Liver (tissue), 9 donors: ENCODE measurements around the gene OTOP2. TPM values are rescaled to one million over a fixed set of nuclear protein-coding genes. Genes with fewer than 3 reads are reported as not detected.

ENCODE experiments used
- DNase-seq: peaks from one replicate; pipeline ENCODE4 v3.0.0-alpha.2; 2017; ENCODE audit warnings: low spot score
- H3K27ac ChIP-seq, 2 donors: one replicate each; pipeline ENCODE4 v1.7.0; 2013; ENCODE audit warnings: inconsistent platforms in 2 of 2, low read length in 2 of 2, control low read depth in 1 of 2, low read depth in 1 of 2, mild to moderate bottlenecking in 1 of 2
- H3K27me3 ChIP-seq, 4 donors: one replicate each; pipeline versions ENCODE4 v1.6.1 to v1.7.0; 2013; ENCODE audit warnings: low read length in 3 of 4, inconsistent platforms in 1 of 4, mild to moderate bottlenecking in 1 of 4, moderate library complexity in 1 of 4; ENCODE audit not compliant: control insufficient read depth in 4 of 4, insufficient read depth in 4 of 4
- H3K36me3 ChIP-seq, 4 donors: one replicate each; pipeline versions ENCODE4 v1.6.1 to v1.7.0; 2013; ENCODE audit warnings: low read length in 3 of 4, mild to moderate bottlenecking in 3 of 4, low read depth in 1 of 4, moderate library complexity in 1 of 4; ENCODE audit not compliant: control insufficient read depth in 4 of 4, insufficient read depth in 3 of 4
- H3K4me1 ChIP-seq, 4 donors: one replicate each; pipeline versions ENCODE4 v1.6.1 to v1.7.0; 2013; ENCODE audit warnings: low read length in 3 of 4, mild to moderate bottlenecking in 3 of 4, moderate library complexity in 1 of 4; ENCODE audit not compliant: control insufficient read depth in 4 of 4, insufficient read depth in 4 of 4
- H3K4me3 ChIP-seq, 3 donors: one replicate each; pipeline versions ENCODE4 v1.6.1 to v1.7.0; 2013; ENCODE audit warnings: low read length in 3 of 3, control low read depth in 1 of 3, low read depth in 1 of 3, mild to moderate bottlenecking in 1 of 3
- H3K9ac ChIP-seq, 2 donors: one replicate each; pipeline ENCODE4 v1.7.0; 2013; ENCODE audit warnings: low read length in 2 of 2, mild to moderate bottlenecking in 2 of 2, moderate library complexity in 2 of 2, control low read depth in 1 of 2, low read depth in 1 of 2
- H3K9me3 ChIP-seq, 4 donors: one replicate each; pipeline versions ENCODE4 v1.6.1 to v1.7.0; 2013; ENCODE audit warnings: low read length in 3 of 4; ENCODE audit not compliant: control insufficient read depth in 4 of 4
- FOXA1 ChIP-seq: IDR thresholded peaks from 2 replicates; pipeline ENCODE4 v1.6.1; 2016; ENCODE audit warnings: antibody characterized with exemption
- FOXA2 ChIP-seq: IDR thresholded peaks from 2 replicates; pipeline ENCODE4 v1.6.1; 2016; ENCODE audit warnings: antibody characterized with exemption
- GABPA ChIP-seq, 2 donors: IDR thresholded peaks in 1 of 2; conservative IDR thresholded peaks in 1 of 2; 2 replicates each; pipeline ENCODE4 v1.6.1; 2016; ENCODE audit warnings: antibody characterized with exemption in 2 of 2, mild to moderate bottlenecking in 1 of 2, moderate library complexity in 1 of 2
- HNF4A ChIP-seq, 2 donors: conservative IDR thresholded peaks; 2 replicates each; pipeline ENCODE4 v1.6.1; 2016; ENCODE audit warnings: antibody characterized with exemption in 2 of 2, mild to moderate bottlenecking in 2 of 2
- HNF4G ChIP-seq: IDR thresholded peaks from 2 replicates; pipeline ENCODE4 v1.6.1; 2016; ENCODE audit warnings: antibody characterized with exemption
- NR2F2 ChIP-seq: IDR thresholded peaks from 2 replicates; pipeline ENCODE4 v1.6.1; 2016; ENCODE audit warnings: antibody characterized with exemption
- SP1 ChIP-seq: IDR thresholded peaks from 2 replicates; pipeline ENCODE4 v1.6.1; 2018; ENCODE audit warnings: antibody characterized with exemption, mild to moderate bottlenecking
- TAF1 ChIP-seq: conservative IDR thresholded peaks from 2 replicates; pipeline ENCODE4 v1.6.1; 2016; ENCODE audit warnings: antibody characterized with exemption, mild to moderate bottlenecking
- YY1 ChIP-seq: IDR thresholded peaks from 2 replicates; pipeline ENCODE4 v1.6.1; 2016; ENCODE audit warnings: antibody characterized with exemption, mild to moderate bottlenecking
- WGBS: extraction: QIAGEN DNeasy Blood & Tissue Kit; methylation state at CpG from one replicate; pipeline ENCODE4 v1.1.7; 2013; 5-methylcytosine and 5-hydroxymethylcytosine counted together
- polyA plus RNA-seq, 2 donors: library from polyadenylated mRNA; stranded (reverse) in 1 of 2; unstranded in 1 of 2; fragments of 200-250 nt in 1 of 2; fragments of >200 nt in 1 of 2; fragmentation: Nextera tagmentation in 1 of 2; extraction: Ambion mirVana in 1 of 2; gene quantifications; one replicate each; pipeline versions ENCODE4 v1.2.1 to v1.2.3, GENCODE V29; 2013 to 2015
- total RNA-seq, 2 donors: library from RNA; depleted of rRNA; stranded (reverse); fragments of >200 nt; gene quantifications; one replicate each; pipeline ENCODE4 v1.2.3, GENCODE V29; 2014
- TF ChIP-seq, protein P1 (sequence below): IDR thresholded peaks from 2 replicates; pipeline ENCODE4 v1.6.1; 2016; ENCODE audit warnings: antibody characterized with exemption
- TF ChIP-seq, protein P2 (sequence below): IDR thresholded peaks from 2 replicates; pipeline ENCODE4 v1.6.1; 2016; ENCODE audit warnings: antibody characterized with exemption
- TF ChIP-seq, protein P3 (sequence below): fragments of 150-350 bp; IDR thresholded peaks from 2 replicates; pipeline ENCODE4 v1.5.1; 2017; ENCODE audit warnings: improper control_type of control experiment, low read depth, low read length; ENCODE audit not compliant: missing input control
- donor health status: healthy.
- donor health status: healthy.
- donor health status: healthy.
- donor health status: healthy.
- donor health status: healthy.

OTOP2 gene
- total and polyA plus RNA-seq, 4 donors, result not detected

DNA sequence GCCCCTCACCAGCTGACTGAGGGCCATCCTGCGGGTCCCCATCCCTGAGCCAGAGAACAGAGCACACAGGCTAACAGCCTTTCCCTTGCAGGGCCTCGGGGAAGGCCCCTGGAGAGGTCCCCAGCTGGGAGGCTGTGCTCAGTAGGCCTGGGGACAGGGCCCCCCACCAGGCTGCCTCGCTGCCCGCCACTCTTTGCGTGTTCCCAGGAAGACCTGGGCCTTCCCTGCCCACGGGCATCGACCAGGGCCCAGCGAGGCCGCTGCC is 47.7 kb downstream of the OTOP2 start (continued):
- TF ChIP-seq, protein P1, sequence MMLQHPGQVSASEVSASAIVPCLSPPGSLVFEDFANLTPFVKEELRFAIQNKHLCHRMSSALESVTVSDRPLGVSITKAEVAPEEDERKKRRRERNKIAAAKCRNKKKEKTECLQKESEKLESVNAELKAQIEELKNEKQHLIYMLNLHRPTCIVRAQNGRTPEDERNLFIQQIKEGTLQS, result no peak
- TF ChIP-seq HNF4A (conservative IDR thresholded peaks at IDR 0.05) (no peak), YY1 (no peak), FOXA1 (no peak)
- TF ChIP-seq, protein P2, sequence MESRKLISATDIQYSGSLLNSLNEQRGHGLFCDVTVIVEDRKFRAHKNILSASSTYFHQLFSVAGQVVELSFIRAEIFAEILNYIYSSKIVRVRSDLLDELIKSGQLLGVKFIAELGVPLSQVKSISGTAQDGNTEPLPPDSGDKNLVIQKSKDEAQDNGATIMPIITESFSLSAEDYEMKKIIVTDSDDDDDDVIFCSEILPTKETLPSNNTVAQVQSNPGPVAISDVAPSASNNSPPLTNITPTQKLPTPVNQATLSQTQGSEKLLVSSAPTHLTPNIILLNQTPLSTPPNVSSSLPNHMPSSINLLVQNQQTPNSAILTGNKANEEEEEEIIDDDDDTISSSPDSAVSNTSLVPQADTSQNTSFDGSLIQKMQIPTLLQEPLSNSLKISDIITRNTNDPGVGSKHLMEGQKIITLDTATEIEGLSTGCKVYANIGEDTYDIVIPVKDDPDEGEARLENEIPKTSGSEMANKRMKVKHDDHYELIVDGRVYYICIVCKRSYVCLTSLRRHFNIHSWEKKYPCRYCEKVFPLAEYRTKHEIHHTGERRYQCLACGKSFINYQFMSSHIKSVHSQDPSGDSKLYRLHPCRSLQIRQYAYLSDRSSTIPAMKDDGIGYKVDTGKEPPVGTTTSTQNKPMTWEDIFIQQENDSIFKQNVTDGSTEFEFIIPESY, result no peak

DNA sequence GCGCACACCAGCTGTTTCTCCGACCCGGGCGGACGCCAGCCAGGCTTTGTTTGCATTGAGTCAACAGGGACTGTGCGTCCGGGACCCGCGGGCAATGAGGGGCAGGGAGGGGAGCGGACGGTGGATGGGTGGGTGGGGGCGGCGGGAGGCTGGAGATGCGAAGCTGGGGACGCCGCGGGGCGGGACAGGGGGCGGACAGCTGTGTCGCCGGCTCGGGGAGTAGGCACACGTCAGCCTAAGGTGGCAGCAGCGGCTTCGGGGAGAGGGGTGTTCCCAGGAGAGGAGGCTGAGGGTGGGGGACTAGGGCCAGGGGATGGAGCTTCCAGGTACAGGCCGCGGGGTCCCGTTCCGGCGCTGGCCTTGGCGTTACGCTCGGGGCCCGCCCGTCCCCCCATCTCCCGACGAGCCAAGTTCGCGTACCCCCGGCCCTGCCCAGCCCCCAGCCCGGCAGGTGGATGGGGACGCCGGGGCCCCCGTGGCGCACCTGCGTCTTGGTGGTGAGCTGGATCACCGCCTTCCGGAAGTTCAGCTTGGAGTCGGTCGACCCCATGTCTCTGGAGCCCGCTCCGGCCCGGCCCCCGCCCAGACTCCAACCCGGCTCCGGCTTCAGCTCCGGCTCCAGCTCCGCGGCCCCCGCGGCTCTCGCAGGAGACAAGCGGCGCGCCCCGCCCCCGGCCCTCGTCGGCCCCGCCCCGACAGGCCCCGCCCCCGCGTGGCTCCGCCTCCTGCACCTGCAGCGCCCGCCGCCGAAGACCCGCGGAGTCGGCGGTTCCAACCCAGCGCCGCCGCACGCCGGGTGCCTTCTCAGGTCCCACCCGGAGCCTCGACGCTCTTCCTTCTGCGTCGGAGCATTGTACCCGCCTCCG is 48.3 kb downstream of the OTOP2 start, which contains the start of gene HID1:
Gene HID1 (minus strand): TSS at position 653 of the 866 bp plus-strand sequence. CDS start 103 bp downstream, at position 550.
- H3K9me3 ChIP-seq, result no peaks in the 10 kb centered on the region
- H3K9ac ChIP-seq, result peak within 1 kb of the TSS in 1 of 2 donors; percentile 71
- H3K4me1 ChIP-seq, result peaks cover 4 to 12% (median 5%) of the 10 kb centered on the region in 4 donors
- H3K27me3 ChIP-seq, result peaks cover 0 to 3% (median 0%) of the 10 kb centered on the region in 4 donors
- WGBS, result 3% methylated on average over 95 of the region's 95 CpGs
- H3K36me3 ChIP-seq, result no peaks in the 10 kb centered on the region
- peak within 1 kb of the TSS; percentile 25 to 28 for H3K27ac ChIP-seq
- TF ChIP-seq GABPA (IDR thresholded peaks at IDR 0.05 in 1 of 2, conservative IDR thresholded peaks at IDR 0.05 in 1 of 2), result no peak
- no peak for TF ChIP-seq FOXA1
- no peak for TF ChIP-seq NR2F2
- TF ChIP-seq, protein P3, sequence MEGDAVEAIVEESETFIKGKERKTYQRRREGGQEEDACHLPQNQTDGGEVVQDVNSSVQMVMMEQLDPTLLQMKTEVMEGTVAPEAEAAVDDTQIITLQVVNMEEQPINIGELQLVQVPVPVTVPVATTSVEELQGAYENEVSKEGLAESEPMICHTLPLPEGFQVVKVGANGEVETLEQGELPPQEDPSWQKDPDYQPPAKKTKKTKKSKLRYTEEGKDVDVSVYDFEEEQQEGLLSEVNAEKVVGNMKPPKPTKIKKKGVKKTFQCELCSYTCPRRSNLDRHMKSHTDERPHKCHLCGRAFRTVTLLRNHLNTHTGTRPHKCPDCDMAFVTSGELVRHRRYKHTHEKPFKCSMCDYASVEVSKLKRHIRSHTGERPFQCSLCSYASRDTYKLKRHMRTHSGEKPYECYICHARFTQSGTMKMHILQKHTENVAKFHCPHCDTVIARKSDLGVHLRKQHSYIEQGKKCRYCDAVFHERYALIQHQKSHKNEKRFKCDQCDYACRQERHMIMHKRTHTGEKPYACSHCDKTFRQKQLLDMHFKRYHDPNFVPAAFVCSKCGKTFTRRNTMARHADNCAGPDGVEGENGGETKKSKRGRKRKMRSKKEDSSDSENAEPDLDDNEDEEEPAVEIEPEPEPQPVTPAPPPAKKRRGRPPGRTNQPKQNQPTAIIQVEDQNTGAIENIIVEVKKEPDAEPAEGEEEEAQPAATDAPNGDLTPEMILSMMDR, result no peak
- TF ChIP-seq FOXA2, result peak; percentile 28
- no peak for TF ChIP-seq SP1
- no peak for TF ChIP-seq HNF4G
- H3K4me3 ChIP-seq, result peak within 1 kb of the TSS in 2 of 3 donors; percentile 46 to 65
- peak; percentile 80 for DNase-seq

DNA sequence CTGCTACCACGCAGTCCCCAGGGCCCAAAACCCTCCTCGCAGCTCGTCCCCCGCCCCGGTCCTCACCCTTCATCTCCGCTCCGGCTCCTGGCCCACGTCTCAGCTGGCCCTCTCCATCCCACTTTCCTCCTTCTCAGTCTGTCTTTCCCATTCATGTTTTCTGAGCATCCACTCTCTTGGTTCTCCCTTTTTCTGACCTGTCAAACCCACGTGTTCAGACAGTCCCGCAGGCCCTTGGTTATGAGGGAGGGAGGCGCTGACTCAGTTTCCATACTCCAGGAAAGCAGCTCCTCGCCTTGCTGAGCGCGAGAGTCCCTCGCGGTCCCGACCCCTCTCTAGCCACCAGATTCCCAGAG is 48.9 kb downstream of the OTOP2 start:
- Histone ChIP-seq H3K9me3 (no peaks in the 10 kb centered on the region), H3K36me3 (no peaks in the 10 kb centered on the region), H3K4me3 (peak overlapping the region in 1 of 3 donors; percentile 65), H3K27ac (no peak overlapping the region), H3K9ac (no peak overlapping the region), H3K27me3 (peaks cover 0 to 3% (median 0%) of the 10 kb centered on the region in 4 donors), H3K4me1 (peaks cover 4 to 12% (median 5%) of the 10 kb centered on the region in 4 donors)
- no peak for DNase-seq
- TF ChIP-seq TAF1, result no peak
- TF ChIP-seq, protein P1, result no peak
- TF ChIP-seq, protein P2, result no peak
- 17% methylated on average over 17 of the region's 17 CpGs for WGBS
